Trophoblast cell (in vitro differentiated cells and primary cell): Measurements from ENCODE around the gene UTP3.

Experiments used
- DNase-seq, 2 donors: peaks; one replicate each; pipeline ENCODE4 v3.0.0-alpha.2; 2016
- H2AFZ ChIP-seq: 2 replicates; pipeline ENCODE4 v1.6.1; 2013; ENCODE audit warnings: low read length, moderate library complexity, mild to moderate bottlenecking; ENCODE audit not compliant: insufficient read depth, poor library complexity
- H2AK5ac ChIP-seq: 2 replicates; pipeline ENCODE4 v1.6.1; 2013; ENCODE audit warnings: mild to moderate bottlenecking, low read length
- H2BK120ac ChIP-seq: 2 replicates; pipeline ENCODE4 v1.6.1; 2013; ENCODE audit warnings: low read length, mild to moderate bottlenecking, moderate library complexity; ENCODE audit not compliant: insufficient read depth, poor library complexity
- H2BK12ac ChIP-seq: 2 replicates; pipeline ENCODE4 v1.6.1; 2013; ENCODE audit warnings: mild to moderate bottlenecking, low read length, moderate library complexity
- H2BK5ac ChIP-seq: 2 replicates; pipeline ENCODE4 v1.6.1; 2013; ENCODE audit warnings: low read length, low read depth, moderate library complexity, mild to moderate bottlenecking; ENCODE audit not compliant: poor library complexity
- H3K14ac ChIP-seq: 2 replicates; pipeline ENCODE4 v1.6.1; 2013; ENCODE audit warnings: mild to moderate bottlenecking, low read length
- H3K18ac ChIP-seq: 2 replicates; pipeline ENCODE4 v1.6.1; 2013; ENCODE audit warnings: mild to moderate bottlenecking, low read length
- H3K23ac ChIP-seq: 2 replicates; pipeline ENCODE4 v1.6.1; 2013; ENCODE audit warnings: low read length
- H3K27ac ChIP-seq: 2 replicates; pipeline ENCODE4 v1.5.1; 2013; ENCODE audit warnings: low read depth, mild to moderate bottlenecking, inconsistent platforms, low read length, moderate library complexity
- H3K27me3 ChIP-seq: 2 replicates; pipeline ENCODE4 v1.6.1; 2013; ENCODE audit warnings: inconsistent platforms, mild to moderate bottlenecking, low read length, moderate library complexity; ENCODE audit not compliant: insufficient read depth
- H3K36me3 ChIP-seq, 2 experiments: 1 replicate in 1 of 2; 2 replicates in 1 of 2; pipeline ENCODE4 v1.6.1; 2013; ENCODE audit warnings: low read length in 2 of 2, mild to moderate bottlenecking in 2 of 2, moderate library complexity in 1 of 2; ENCODE audit not compliant: insufficient read depth in 2 of 2, control insufficient read depth in 1 of 2
- H3K4ac ChIP-seq: 2 replicates; pipeline ENCODE4 v1.6.1; 2013; ENCODE audit warnings: low read depth, mild to moderate bottlenecking, low read length, moderate library complexity
- H3K4me1 ChIP-seq, 2 experiments: 1 replicate in 1 of 2; 2 replicates in 1 of 2; pipeline ENCODE4 v1.6.1; 2013; ENCODE audit warnings: low read length in 2 of 2, mild to moderate bottlenecking in 2 of 2, moderate library complexity in 1 of 2; ENCODE audit not compliant: insufficient read depth in 2 of 2, control insufficient read depth in 1 of 2
- H3K4me2 ChIP-seq: 2 replicates; pipeline ENCODE4 v1.6.1; 2013; ENCODE audit warnings: inconsistent platforms, mild to moderate bottlenecking, low read length, moderate library complexity
- H3K4me3 ChIP-seq: 2 replicates; pipeline ENCODE4 v1.5.1; 2013; ENCODE audit warnings: mild to moderate bottlenecking, low read depth, low read length, inconsistent platforms
- H3K79me1 ChIP-seq: one replicate; pipeline ENCODE4 v1.6.1; 2013; ENCODE audit warnings: low read length
- H3K79me2 ChIP-seq: 2 replicates; pipeline ENCODE4 v1.6.1; 2013; ENCODE audit warnings: low read length, mild to moderate bottlenecking; ENCODE audit not compliant: control insufficient read depth, insufficient read depth, poor library complexity
- H3K9ac ChIP-seq: 2 replicates; pipeline ENCODE4 v1.6.1; 2013; ENCODE audit warnings: mild to moderate bottlenecking, low read length
- H3K9me3 ChIP-seq: 2 replicates; pipeline ENCODE4 v1.6.1; 2013; ENCODE audit warnings: low read depth, mild to moderate bottlenecking, control low read depth, inconsistent platforms, low read length; ENCODE audit not compliant: insufficient read depth
- H4K12ac ChIP-seq: 2 replicates; pipeline ENCODE4 v1.6.1; 2013; ENCODE audit warnings: low read depth, mild to moderate bottlenecking, low read length, moderate library complexity
- H4K8ac ChIP-seq: 2 replicates; pipeline ENCODE4 v1.6.1; 2013; ENCODE audit warnings: low read depth, mild to moderate bottlenecking, low read length, moderate library complexity
- H4K91ac ChIP-seq: one replicate; pipeline ENCODE4 v1.6.1; 2013; ENCODE audit warnings: low read depth, mild to moderate bottlenecking, low read length, moderate library complexity
- WGBS: extraction: QIAGEN DNeasy Blood & Tissue Kit; methylation state at CpG from one replicate; pipeline ENCODE4 v1.1.7; 2013; ENCODE audit warnings: missing lambda C conversion rate; ENCODE audit not compliant: insufficient read length, insufficient coverage; ENCODE audit errors: extremely low coverage; 5-methylcytosine and 5-hydroxymethylcytosine counted together

Gene UTP3

DNA sequence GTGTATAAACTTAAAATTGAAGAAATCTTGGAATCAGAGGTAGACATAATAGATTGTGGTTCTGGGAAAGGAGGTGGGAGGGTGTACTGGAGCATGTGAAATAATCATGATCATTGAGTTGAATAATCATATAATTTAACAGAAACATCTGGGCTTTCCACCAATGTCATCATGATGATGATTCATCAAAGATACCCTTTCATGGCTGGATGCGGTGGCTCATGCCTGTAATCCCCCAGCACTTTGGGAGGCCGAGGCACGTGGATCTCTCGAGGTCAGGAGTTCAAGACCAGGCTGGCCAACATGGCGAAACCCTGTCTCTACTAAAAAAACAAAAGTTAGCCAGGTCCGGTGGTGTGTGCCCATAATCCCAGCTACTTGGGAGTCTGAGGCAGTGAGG is 26.8 kb downstream of the UTP3 start:
- Histone ChIP-seq H4K91ac (no peak overlapping the region), H2BK5ac (no peak overlapping the region), H3K79me2 (no peaks in the 10 kb centered on the region), H4K12ac (no peak overlapping the region), H3K9ac (no peak overlapping the region), H3K23ac (no peak overlapping the region), H3K27me3 (no peaks in the 10 kb centered on the region), H3K14ac (no peak overlapping the region), H2BK12ac (no peak overlapping the region), H2AFZ (no peak overlapping the region), H3K27ac (no peak overlapping the region), H3K4me2 (no peak overlapping the region), H3K4me3 (no peak overlapping the region), H2BK120ac (no peak overlapping the region), H3K79me1 (no peaks in the 10 kb centered on the region), H4K8ac (no peak overlapping the region), H3K18ac (no peak overlapping the region), H3K9me3 (no peaks in the 10 kb centered on the region), H3K36me3 (no peaks in the 10 kb centered on the region), H2AK5ac (no peak overlapping the region), H3K4ac (no peak overlapping the region), H3K4me1 (peaks cover 0 to 4% of the 10 kb centered on the region in 2 experiments)
- no CpG with 5 or more reads among the region's 6 CpGs for WGBS
- peak in 1 of 2 donors; percentile 15 for DNase-seq

DNA sequence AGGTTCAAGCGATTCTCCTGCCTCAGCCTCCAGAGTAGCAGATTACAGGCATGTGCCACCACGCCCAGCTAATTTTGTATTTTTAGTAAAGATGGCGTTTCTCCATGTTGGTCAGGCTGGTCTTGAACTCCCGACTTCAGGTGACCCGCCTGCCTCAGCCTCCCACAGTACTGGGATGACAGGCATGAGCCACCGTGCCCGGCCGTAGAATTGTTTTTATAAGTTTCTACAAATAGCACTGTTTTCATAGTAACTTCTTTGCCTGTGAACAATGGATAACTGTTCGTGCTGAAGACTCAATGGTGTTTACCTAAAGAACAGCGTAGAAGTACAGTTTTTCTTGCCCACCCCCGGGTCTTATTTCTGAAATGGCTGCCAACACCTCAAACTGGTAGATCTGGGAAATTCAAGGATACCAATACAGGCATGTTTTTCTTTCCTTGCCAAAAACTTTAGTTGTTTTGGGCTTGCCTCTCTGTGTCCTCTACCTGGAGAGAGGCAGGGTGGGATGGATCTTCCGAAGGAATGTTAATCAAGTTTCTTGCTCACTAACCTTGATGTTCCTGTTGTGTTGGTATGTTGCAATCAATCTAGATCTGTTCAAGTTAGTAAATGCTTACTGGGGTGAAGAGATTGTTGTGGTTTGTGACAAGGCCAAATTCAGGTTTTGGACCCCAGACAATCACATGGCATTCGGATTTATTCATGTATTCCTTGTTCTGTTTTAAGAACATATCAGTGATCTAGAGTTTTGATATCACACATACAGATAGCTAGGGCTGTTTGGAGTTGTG is 30.7 kb downstream of the UTP3 start:
- no peak overlapping the region for H3K4ac ChIP-seq
- H2AK5ac ChIP-seq, result no peak overlapping the region
- DNase-seq, result peak in 1 of 2 donors; percentile 52
- no peak overlapping the region for H2BK120ac ChIP-seq
- H4K8ac ChIP-seq, result no peak overlapping the region
- H3K4me3 ChIP-seq, result no peak overlapping the region
- no peak overlapping the region for H4K12ac ChIP-seq
- no peaks in the 10 kb centered on the region for H3K27me3 ChIP-seq
- no peaks in the 10 kb centered on the region for H3K9me3 ChIP-seq
- H3K14ac ChIP-seq, result no peak overlapping the region
- H3K23ac ChIP-seq, result no peak overlapping the region
- H3K79me2 ChIP-seq, result peaks cover 1% of the 10 kb centered on the region
- no CpG with 5 or more reads among the region's 13 CpGs for WGBS
- no peak overlapping the region for H3K18ac ChIP-seq
- peaks cover 0 to 6% of the 10 kb centered on the region in 2 experiments for H3K4me1 ChIP-seq
- no peaks in the 10 kb centered on the region for H3K79me1 ChIP-seq
- no peak overlapping the region for H2BK5ac ChIP-seq
- no peak overlapping the region for H2BK12ac ChIP-seq
- no peaks in the 10 kb centered on the region for H3K36me3 ChIP-seq
- no peak overlapping the region for H4K91ac ChIP-seq
- H3K4me2 ChIP-seq, result no peak overlapping the region
- no peak overlapping the region for H3K27ac ChIP-seq
- no peak overlapping the region for H3K9ac ChIP-seq
- no peak overlapping the region for H2AFZ ChIP-seq

DNA sequence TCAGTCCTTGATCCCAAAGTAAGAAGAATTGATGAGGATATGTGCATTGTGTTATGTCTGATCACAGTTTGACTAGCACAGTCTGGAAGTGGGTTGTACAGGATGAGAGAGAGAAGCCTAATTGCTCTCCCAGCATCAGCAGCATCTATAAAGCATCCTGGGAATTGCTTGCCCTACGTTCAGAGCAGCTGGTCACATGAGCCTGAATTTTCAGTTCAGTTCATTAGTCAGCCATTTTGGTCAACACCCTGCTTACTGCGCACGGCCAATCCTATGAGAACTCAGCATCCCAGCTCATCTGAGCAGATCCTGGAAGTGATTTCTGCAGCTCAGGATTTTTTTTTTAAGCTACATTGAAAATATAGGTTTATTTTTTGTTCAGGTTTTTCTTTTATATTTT is 33.4 kb downstream of the UTP3 start, which contains the start of gene RUFY3:
TSS of gene RUFY3 (plus strand) at position 218 of the 400 bp plus-strand sequence. CDS start 610 bp downstream, outside the sequence.
- Histone ChIP-seq H2AFZ (no peak within 1 kb of the TSS), H2BK12ac (no peak within 1 kb of the TSS), H4K8ac (no peak within 1 kb of the TSS), H3K4me3 (no peak within 1 kb of the TSS), H3K9ac (no peak within 1 kb of the TSS), H3K36me3 (no peaks in the 10 kb centered on the region), H3K27me3 (no peaks in the 10 kb centered on the region), H3K79me2 (peaks cover 1% of the 10 kb centered on the region), H4K91ac (no peak within 1 kb of the TSS), H3K27ac (no peak within 1 kb of the TSS), H3K4me2 (no peak within 1 kb of the TSS), H3K79me1 (no peaks in the 10 kb centered on the region), H2BK5ac (no peak within 1 kb of the TSS), H4K12ac (no peak within 1 kb of the TSS), H2BK120ac (no peak within 1 kb of the TSS), H2AK5ac (peak within 1 kb of the TSS; percentile 74), H3K9me3 (no peaks in the 10 kb centered on the region), H3K23ac (no peak within 1 kb of the TSS), H3K18ac (peak within 1 kb of the TSS; percentile 88), H3K14ac (no peak within 1 kb of the TSS), H3K4me1 (peaks cover 0 to 6% of the 10 kb centered on the region in 2 experiments), H3K4ac (no peak within 1 kb of the TSS)
- no peak for DNase-seq
- WGBS, result no CpG with 5 or more reads among the region's 3 CpGs

DNA sequence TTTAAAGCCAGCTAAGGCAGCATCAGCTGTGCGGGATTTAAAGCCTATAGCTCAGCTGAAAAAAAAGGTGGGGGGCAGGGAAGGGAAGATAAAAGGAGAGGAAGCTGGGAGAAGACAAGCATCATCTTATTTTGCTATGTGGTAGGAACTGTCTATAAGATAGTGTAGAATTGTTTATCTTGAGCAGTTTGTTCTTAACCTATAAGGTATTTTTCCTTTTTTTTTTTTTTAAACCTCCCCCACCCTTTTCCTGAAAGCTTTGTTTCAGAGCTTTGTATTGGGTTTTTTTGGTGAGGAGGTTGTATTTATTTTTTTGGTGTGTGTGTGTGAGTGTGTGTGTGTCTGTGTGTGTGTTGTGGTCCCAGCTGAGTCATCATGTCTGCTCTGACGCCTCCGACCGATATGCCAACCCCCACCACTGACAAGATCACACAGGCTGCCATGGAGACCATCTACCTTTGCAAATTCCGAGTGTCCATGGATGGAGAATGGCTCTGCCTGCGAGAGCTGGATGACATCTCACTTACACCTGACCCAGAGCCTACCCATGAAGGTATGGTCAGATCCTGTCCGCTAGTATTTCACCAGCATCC is 34.0 kb downstream of the UTP3 start:
- H3K27ac ChIP-seq, result no peak overlapping the region
- H2BK5ac ChIP-seq, result no peak overlapping the region

More for the DNA sequence above, 34.0 kb downstream of the UTP3 start:
- no peak overlapping the region for H4K91ac ChIP-seq
- peak overlapping the region; percentile 74 for H2AK5ac ChIP-seq
- H3K18ac ChIP-seq, result peak overlapping the region; percentile 88
- H3K4me2 ChIP-seq, result no peak overlapping the region
- H4K8ac ChIP-seq, result no peak overlapping the region
- H3K9ac ChIP-seq, result no peak overlapping the region
- H3K27me3 ChIP-seq, result no peaks in the 10 kb centered on the region
- no peaks in the 10 kb centered on the region for H3K36me3 ChIP-seq
- H3K4me1 ChIP-seq, result peaks cover 0 to 6% of the 10 kb centered on the region in 2 experiments
- DNase-seq, result no peak
- H2BK12ac ChIP-seq, result no peak overlapping the region
- no peak overlapping the region for H3K4ac ChIP-seq
- H3K79me2 ChIP-seq, result peaks cover 1% of the 10 kb centered on the region
- H2BK120ac ChIP-seq, result no peak overlapping the region
- no peaks in the 10 kb centered on the region for H3K79me1 ChIP-seq
- H3K23ac ChIP-seq, result no peak overlapping the region
- H4K12ac ChIP-seq, result no peak overlapping the region
- H2AFZ ChIP-seq, result no peak overlapping the region
- no CpG with 5 or more reads among the region's 7 CpGs for WGBS
- no peak overlapping the region for H3K14ac ChIP-seq
- no peak overlapping the region for H3K4me3 ChIP-seq
- no peaks in the 10 kb centered on the region for H3K9me3 ChIP-seq
